Ecto neural progenitor cell (in vitro differentiated cells): ENCODE results near the gene ZNF609.
A peak's percentile ranks its signal among the peaks of the same experiment; 100 is the strongest.

Source experiments
- DNase-seq: peaks from one replicate; pipeline ENCODE4 v3.0.0-alpha.2; 2018; ENCODE audit warnings: low spot score

Gene ZNF609

DNA sequence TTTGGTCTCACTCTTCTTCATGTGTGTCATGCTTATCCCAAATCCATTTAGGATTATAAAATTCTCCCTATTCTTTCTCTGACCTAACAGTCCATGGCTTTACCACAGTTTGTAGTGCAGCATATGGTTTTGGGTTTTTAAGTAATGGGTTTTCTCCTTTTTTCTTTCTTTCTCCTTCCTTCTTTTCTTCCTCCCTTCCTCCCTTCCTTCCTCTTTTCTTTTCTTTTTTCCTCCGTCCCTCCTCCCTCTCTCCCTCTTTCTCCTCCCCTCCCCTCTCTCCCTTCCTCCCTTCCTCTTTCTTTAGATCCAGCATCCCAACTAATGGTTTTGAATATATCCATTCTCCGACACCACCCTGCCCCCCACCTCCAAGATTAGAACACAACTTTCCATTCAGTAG is 196.1 kb downstream of the ZNF609 start:
- no peak for DNase-seq

DNA sequence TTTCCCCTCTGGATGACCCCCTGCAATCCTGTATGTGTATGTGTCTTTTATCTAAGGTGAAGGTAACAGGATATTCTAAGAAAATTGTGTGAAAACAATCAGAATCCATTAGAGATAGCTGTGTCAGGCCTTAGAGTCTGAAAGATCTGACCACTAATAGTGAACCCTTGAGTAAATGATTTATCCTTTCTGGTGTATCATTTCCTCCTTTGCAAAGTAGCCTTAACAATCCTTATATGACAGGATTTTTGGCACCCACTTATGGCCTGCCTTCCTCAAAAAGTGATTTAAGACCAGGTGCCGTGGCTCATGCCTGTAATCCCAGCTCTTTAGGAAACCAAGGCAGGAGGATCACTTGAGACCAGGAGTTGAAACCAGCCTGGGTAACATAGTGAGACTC is 204.8 kb downstream of the ZNF609 start:
- DNase-seq, result no peak

DNA sequence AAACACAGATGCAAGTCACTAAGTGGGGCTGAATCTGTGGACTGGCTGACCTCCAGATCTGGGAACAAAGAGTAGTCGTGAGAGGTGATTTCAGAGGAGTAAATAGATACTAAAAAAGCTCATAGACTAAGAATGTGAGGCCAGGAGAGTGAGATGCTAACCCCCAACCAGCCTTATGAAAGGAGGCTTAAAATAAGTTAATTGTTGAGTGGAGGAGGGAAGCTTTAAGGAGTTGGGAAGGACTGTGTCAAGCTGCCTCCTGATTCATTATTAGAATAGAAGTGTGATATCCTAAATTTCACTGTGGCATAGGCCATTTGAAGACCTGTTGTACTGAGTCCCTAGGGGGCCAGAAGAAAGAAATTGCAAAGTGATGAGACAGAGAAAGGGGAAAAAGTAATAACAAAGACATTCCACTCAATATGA is 207.4 kb downstream of the ZNF609 start:
- DNase-seq, result no peak

DNA sequence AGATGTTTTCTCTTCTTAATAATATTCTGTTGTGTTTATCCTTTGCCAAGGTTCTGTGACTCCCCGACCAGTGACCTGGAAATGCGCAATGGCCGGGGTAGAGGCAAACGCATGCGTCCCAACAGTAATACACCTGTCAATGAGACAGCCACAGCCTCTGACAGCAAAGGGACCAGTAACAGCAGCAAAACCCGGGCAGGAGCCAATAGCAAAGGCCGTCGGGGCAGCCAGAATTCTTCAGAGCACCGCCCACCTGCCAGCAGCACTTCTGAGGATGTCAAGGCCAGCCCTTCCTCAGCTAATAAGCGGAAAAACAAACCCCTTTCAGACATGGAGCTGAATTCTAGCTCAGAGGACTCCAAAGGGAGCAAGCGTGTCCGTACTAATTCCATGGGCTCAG is 213.5 kb downstream of the ZNF609 start:
- DNase-seq, result no peak

DNA sequence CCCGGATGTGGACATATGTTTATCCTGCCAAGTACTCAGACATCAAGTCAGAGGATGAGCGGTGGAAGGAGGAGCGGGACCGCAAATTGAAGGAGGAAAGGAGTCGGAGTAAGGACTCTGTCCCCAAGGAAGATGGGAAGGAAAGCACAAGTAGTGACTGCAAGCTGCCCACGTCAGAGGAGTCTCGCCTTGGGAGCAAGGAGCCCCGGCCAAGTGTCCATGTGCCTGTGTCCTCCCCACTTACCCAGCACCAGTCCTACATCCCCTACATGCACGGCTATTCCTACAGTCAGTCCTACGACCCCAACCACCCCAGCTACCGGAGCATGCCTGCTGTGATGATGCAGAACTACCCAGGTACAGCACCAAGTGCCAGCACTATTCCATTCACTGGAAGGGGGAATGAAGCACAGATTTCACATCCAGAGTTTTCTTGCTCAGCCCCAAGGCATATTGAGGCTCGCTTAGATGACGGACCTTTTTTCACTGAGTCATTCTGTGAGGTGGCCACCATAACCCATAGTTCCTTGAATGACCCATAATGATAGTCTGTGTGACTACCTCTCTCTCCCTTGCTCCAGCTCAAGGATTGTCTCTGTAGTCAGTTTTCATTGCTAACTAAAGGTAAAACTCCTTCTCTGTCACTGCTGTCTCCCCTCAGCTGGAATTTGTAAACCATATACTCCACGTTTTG is 217.9 kb downstream of the ZNF609 start:
- DNase-seq, result no peak

DNA sequence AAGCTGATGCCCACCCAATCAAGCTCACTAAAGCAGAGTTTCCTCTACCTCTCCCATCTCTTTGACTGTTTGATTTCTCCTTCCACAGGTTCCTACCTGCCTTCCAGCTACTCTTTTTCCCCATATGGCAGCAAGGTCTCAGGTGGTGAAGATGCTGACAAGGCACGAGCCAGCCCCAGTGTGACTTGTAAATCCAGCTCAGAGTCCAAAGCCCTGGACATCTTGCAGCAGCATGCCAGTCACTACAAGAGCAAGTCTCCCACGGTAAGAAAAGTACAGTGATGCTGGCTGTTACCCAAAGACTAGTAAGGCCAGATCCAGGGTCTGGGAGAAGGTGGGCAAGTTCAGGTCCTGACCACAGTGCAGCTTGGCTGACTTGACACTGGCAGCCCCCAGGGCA is 219.7 kb downstream of the ZNF609 start:
- no peak for DNase-seq

DNA sequence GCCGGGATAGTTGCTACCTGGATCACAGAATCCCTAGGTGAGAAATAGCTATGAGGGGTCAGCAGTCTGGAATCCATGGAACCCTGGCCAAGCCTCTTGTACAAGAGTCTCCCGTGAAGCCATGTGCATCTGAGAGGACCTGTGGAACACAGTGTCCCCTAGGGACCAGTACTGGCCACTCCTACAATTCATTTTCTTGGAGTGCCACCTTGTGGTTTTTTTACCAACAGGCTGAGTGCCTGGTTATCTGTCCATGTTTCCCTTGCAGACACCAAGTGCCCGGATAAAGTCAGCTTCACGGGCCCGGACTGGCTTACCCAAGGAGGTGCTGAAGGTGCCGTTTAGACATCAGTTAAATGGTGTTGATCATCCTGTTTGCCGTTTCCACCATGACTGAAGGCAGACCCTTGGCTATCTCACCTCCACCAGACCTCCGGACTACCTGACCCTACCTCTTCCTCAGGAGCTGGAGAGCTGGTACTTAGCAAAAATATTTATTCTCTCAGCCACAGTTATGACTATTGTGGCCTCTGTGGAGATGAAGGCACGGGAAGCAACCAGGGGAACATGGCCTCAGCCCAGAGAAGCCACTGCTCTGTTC is 221.1 kb downstream of the ZNF609 start:
- DNase-seq, result peak; percentile 67

DNA sequence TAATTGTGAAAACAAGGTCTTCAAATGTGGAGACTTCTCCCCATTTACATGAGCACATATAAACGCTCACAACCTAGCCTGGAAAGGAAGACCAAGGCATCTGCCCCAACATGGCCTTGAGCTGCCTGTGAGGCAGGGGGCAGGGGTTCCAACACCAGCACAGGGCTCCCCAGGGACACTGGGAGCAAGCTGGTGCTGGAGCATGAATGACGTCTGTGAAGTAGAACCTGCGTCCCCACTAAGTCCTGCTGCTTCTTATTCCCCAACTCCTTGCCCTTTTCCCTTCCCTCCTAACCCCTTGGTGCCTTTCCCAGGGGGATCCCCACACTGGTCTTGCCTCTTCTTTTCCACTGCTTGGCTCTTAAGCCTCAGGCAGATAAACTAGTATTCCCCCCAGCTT is 221.9 kb downstream of the ZNF609 start:
- no peak for DNase-seq

DNA sequence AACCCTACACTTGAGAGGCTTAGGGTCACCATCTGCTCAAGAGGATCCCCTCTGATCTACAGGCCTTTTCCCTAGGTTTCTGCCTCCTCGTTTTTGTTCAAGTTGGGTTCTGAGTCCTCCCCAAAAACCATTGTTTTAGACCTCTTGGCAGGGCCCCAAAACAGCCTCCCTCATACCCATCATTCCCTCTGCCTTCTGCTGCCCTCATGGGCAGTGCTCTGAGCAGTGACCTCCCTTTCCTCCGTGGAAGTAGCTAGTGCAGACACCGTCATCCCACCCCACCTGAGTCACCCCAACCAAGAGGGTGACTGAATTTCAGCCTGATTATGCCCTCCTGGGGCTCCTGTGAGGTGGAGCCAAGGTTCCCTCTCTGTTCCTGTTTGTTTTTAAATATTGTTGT is 223.0 kb downstream of the ZNF609 start:
- DNase-seq, result no peak

DNA sequence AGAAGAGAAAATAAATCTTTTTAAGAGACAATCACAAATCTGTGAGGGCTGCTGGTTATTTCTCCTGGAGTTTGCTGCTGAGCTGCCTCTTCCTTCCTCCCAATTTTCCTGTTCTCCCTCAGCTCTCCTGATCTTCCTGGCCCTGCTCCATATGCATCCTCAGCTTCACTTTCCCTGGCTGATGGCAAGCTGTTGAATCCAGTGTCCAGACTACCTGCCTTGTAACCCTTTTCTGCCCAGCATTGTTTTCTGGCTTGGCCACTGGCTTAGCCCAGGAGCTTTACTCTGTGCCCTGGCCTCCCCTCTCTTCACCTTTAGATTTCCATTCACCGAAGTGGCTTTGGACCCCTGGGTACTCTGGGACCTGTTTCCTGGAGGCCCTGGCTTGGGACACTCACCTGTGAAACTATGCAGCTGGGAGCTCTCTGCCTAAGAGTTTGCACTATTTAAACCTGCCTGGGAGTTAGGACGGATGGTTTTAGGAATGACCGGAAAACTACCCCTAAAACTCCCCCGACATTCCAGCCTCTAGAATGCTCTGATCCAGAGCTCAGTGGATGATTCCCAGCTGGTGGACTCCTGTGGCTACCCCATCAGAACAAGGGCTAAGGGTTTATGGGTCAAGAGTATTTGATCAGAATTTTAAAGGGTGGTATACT is 225.0 kb downstream of the ZNF609 start:
- DNase-seq, result no peak

DNA sequence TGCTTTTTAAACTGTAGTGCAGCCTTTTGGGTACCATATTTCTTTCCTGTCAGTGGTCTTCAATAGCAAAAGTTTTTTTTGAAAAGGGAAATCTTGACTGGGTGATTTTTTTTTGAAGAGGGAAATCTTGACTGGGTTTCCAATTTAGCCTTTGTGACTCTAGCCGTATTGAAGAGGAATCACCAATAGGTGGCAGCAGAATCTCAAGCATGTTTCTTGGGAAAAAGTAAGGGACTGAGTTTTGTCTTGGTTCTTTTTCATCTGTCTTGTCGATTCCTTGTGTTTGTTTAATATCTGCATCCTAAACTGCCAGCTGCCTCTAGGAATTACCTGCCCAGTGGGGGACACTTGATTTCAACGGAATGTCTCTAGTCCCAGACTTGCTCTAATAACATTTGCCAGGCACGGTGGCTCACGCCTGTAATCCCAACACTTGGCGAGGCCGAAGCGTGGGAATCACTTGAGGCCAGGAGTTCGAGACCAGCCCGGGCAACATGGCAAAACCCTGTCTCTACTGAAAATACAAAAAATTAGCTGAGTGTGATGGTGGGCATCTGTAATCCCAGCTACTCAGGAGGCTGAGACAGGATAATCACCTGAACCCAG is 225.9 kb downstream of the ZNF609 start:
- no peak for DNase-seq

DNA sequence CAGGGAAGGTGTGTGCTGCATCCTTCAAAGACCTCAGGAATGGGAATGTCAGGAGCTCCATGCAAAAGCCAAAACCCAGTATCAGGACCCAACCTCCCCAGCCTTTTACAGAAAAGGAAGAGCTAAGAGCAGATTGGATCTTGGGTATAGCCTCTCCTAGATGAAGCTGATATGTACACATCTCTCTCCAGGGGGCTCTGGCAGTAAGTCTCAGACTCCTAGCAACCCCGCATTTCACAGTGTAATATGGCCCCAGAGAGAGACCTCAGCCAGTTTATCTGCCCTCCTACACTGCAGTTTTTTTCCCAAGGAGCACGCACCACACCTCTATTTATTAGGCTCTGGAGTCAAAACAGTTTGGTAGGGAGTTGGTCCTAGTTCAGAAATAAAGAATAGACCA is 226.8 kb downstream of the ZNF609 start:
- DNase-seq, result no peak

DNA sequence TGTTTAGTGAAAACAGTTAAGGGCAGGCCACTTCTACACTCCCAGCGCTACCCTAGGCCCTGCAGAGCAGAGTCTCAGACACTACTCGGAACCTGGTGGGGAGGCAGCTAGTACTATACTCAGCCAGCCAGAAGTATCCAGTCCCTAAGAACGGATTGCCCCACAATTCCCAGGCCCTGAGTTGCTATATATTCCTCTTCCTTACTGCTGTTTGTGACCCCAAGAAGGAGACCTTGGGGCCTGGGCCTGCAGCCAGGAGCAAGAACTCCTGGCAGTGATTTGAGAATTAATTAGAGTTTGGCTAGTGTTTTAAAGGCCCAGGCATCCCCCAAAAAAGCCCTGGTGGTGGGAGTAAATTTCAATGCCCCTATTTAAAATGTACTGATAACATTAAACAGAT is 227.3 kb downstream of the ZNF609 start:
- DNase-seq, result no peak

DNA sequence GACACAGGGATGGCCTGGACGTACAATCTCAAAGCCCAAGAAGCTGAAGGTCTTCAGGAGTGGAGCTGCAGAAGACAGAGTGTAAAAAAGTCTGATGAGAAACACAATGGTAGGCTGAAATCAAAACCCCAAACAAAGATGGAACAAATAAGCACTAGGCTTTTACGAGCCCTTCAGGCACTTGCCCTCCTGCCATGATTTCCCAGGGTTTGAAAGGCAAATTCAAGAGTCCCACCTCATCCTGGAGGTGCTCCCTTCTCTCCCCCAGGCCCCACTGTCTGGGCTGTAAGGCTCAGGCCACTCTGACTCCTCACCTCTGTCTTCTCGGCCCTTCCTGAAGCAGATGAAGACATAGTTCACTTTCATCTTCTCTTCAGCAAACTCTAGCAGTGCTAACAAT is 228.4 kb downstream of the ZNF609 start:
- DNase-seq, result no peak

DNA sequence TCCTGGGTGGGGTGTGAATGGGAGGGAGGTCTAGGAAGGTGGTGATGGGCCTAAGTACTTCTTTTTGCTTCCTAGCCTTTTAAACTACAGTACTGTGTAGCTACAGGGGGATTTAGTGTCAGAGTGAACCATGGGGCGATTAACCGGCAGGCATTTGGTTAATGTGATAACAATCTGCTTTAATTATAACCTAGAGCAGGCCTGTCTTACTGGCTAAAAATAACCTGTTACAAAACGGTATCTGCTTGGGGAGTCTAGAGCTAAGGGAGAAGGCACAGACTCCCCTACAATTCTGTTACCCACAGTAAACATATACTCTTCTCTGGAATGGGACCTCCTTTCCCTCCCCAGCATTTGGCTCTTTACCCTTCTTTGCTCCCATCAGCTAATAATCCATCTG is 229.6 kb downstream of the ZNF609 start:
- DNase-seq, result no peak

DNA sequence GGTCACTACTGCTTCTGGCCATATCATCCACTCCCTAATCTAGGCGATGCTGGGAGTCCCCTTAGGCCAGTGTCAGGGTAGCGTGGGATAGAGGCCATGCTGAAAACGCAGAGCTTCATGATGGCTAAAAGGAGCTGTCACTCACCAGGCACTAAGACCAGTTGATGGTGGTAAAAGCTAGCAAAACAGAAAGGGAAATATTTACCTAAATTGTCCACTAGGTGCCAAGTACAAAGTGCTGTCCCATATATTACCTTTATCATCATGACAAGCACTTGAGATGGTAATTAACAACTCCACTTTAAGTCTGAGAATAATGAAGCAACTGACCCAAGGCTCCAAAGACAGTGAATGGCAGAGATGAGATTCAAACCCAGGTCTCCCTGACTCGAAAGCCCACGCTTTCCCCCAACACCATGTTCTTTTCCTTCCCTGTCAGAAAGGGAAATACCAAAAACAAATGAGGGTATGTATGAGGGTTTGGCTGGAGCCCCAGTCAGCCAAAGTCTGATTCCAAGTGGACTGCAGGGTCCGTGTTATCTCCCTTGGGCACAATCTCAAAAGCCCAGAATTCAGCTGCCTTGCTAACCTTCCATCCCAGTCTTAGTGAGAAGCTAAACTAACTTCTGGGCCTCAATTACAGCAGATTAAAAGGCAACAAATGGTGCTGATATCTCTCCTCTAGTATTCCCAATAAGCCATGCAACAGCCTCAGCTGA is 230.4 kb downstream of the ZNF609 start:
- no peak for DNase-seq

DNA sequence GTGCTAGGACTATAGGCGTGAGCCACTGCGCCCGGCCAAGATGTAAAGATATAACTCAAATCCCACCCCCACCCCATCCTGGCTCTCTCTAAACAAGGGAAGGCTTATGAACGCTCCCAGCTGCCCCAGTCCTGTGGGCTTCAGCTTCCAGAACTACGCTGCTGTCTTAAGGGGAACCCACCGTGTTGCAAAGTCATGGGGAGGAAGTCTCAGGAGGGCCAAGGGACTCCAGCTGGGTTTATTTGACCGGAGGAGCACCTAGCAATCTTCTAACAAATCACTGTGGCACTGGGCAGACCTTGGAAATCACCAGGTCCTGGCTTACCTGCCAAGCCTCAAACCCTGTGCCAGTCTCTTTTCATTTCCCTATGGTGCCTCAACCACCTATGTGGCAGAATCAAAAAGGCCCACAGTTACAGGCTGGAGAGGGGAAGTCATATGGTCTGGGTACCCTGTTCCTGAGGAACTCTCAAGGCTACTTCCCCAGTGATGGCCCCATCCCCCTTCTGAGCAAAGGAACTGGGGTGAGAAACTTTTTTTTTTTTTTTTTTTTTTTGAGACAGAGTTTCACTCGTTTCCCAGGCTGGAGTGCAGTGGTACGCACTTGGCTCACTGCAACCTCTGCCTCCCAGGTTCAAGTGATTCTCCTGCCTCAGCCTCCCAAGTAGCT is 231.7 kb downstream of the ZNF609 start:
- DNase-seq, result no peak

DNA sequence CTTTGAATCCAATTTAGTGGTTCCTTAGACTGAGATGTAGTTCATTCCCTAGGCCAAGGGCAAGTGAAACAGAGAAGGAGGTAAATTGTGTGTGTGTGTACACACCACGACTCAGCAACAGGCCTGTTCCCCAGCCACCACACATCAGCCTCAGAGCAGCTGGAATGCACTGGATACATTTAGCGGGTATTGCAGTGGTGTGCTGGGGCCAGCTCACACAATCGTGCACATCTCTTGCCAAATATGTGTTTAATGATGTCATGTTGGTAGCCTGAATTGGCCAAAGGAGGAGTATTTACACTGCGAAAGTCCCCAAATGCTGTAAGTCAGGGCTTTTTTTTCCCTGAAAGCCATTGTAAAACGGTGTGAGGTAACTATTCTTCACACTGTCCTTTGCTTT is 232.8 kb downstream of the ZNF609 start:
- DNase-seq, result no peak

DNA sequence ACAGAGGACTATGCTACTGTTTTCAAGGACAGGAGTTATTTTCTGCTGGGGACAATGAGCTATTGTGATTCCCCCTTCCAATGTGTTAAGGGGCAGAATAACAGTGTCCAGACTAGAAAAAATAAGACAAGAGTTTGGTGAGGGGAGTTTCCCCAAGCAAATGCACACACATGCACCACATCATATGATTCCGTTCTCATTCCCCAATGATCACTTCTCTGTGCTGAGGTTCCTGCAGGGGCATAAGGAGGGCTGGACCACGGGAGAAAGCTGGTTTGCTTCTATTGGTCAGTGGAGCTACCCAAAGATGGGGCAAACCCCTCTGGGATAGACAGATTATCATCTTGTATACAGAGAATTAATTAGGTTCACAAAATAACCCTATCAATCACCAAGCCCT is 234.4 kb downstream of the ZNF609 start:
- DNase-seq, result no peak

DNA sequence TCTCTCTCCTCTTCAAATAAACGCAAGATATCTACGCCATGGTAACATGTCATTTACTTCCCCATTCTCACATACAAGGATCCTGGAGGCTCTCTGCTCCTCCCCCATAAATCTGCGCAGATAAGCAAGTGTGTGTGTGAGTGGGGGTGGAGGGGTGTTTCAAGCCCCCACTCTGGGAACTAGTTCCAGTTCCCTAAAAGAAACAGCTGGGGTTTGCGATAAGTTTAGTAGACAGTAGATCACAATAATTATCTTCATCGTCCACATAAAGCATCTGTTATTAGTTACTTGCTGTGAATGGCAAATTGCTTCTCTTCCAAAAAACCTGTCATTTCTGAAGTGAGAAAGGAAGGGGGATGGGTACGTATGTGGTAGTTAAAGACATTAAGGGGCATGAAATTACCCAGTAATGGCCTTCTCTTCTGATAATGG is 235.2 kb downstream of the ZNF609 start:
- no peak for DNase-seq

DNA sequence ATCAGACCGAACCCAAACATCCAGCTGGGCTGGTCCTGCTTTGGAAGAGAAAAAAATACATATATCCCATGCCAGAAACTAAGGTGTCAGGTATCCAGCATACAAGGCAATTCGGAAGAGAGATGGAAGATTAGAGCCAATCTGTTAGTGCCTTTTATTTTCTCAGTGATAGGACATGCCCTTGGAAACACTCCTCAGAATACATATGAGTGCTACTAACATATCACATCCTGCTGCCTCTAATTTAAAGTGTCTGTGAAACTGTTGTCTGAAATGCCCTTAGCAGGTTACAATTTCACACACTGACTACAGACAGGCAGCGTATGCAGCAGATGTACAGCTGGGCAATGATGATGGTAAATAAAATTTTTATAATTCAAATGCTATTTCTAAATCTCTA is 236.1 kb downstream of the ZNF609 start:
- no peak for DNase-seq

DNA sequence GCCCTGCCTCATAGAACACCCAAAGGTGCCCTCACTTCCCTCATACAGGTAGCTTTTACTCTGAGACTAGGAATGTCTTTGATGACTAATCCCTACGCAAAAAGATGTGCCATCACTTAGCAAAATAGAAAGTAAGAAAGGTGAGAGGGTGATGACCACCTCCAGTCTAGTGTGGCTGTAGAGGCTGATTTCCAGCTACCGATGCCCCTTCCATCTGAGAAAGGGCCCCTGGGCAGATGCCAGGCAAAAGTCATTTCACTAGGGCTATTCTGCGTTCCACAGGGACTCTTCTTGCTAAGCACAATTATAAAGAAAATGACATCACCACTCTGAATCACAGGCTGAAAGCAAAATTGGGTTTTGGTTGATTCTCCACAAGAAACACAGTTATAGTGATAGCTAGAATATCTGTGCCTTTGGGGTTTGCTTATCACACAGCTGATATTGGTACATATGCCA is 237.6 kb downstream of the ZNF609 start:
- no peak for DNase-seq
